ENCODE data around the gene PJA2.

DNA sequence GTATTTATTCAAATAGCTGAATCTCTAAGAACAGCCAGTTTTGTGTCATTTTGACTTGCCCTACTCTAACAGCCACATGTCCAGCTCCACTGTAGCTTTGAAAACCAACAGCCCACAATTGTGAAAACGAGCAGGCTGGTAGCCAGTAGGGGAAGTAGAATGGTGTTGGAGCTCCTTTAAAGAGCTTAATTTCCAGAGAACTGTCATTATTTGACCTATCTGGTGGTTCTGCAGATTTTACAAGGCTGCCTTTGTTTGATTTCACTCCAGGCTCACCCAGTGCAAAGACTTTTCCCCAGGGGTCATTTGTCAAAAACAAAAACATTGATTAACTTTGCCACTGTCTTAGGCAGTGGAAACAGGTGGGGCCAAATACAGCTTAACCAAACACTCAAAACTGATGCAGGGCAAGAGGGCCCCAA lies 3.2 kb upstream of the PJA2 start:
- TF ChIP-seq POLR2A (IDR thresholded peaks at IDR 0.05; ENCODE audit: low read depth, low read length): no peak
- TF ChIP-seq POLR2AphosphoS5 (IDR thresholded peaks at IDR 0.05; ENCODE audit: low read depth, low read length): no peak

All from GM12892 (cell line).